ENCODE data around the gene MGP. TPM values are rescaled to one million over a fixed set of nuclear protein-coding genes. Genes with fewer than 3 reads are reported as not detected.

Gene MGP
- total and polyA plus RNA-seq, 8 donors, result 52.4 to 362 (median 133) TPM

DNA sequence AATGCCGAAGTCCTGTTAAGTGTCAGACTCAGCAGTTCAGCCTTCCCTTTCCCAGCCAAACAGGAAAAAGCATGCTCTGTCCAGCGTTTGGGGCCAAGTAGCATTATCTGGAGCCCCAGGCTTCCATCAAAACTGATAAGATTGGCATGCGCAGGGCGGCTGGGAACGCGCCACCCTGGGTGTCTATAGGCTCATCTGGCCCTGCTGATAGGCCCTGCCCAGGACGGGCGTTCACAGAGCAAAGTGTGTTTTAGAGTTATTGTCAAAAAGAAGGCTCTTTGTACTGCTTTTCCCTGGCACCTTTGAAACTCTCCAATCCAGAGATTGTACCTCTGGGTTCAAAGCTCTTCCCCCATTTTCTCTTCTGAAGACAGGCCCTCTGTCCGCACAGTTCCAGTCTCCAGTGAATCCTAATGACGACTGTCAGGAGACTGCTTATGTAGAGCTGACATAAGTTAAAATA lies 42.2 kb downstream of the MGP start, which contains the start of gene ART4:
ART4 (minus strand) TSS at position 102 of the 463 bp plus-strand sequence. CDS start 413 bp downstream, outside the sequence.
- Histone ChIP-seq H3K27me3 (no peaks in the 10 kb centered on the region), H3K4me3 (no peak within 1 kb of the TSS), H3K27ac (peak within 1 kb of the TSS in 4 of 5 donors; percentile 21 to 57 (median 45)), H3K9me3 (no peaks in the 10 kb centered on the region), H3K36me3 (no peaks in the 10 kb centered on the region), H3K4me1 (peaks cover 10 to 56% (median 40%) of the 10 kb centered on the region in 4 donors)
- 37 to 57% (median 47%) methylated on average over 10 of the region's 10 CpGs for WGBS, 5 donors
- intact Hi-C loops (cut with DNase I; ENCODE audit: low total_unique reads), result no loop called here
- peak in 1 of 2 donors; percentile 45 for DNase-seq
- TF ChIP-seq POLR2A (IDR thresholded peaks at IDR 0.05) (no peak), POLR2AphosphoS5 (IDR thresholded peaks at IDR 0.05) (no peak), EP300 (IDR thresholded peaks at IDR 0.05) (no peak)
- TF ChIP-seq, protein P1, sequence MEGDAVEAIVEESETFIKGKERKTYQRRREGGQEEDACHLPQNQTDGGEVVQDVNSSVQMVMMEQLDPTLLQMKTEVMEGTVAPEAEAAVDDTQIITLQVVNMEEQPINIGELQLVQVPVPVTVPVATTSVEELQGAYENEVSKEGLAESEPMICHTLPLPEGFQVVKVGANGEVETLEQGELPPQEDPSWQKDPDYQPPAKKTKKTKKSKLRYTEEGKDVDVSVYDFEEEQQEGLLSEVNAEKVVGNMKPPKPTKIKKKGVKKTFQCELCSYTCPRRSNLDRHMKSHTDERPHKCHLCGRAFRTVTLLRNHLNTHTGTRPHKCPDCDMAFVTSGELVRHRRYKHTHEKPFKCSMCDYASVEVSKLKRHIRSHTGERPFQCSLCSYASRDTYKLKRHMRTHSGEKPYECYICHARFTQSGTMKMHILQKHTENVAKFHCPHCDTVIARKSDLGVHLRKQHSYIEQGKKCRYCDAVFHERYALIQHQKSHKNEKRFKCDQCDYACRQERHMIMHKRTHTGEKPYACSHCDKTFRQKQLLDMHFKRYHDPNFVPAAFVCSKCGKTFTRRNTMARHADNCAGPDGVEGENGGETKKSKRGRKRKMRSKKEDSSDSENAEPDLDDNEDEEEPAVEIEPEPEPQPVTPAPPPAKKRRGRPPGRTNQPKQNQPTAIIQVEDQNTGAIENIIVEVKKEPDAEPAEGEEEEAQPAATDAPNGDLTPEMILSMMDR (IDR thresholded peaks at IDR 0.05), result no peak

DNA sequence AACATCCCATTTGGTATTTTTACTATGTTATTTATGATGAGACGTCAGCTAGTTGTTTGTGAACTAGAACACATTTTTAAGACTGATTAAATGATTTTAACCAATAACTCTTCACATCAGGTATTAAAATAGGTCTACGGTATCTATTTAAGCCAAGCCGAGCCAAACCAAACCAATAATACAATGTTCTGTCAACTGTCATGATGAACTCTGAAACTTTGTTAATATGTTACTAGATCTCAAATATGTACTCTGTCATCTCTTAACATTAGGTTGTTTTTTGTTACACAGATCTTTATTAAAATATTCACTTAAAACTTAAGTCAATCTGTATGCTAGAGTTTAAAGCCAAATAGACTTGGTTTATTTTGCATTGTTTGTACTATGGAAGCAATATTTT lies 43.3 kb downstream of the MGP start:
- peak overlapping the region in 4 of 5 donors; percentile 21 to 57 (median 45) for H3K27ac ChIP-seq
- 41 to 59% (median 54%) methylated on average over 3 of the region's 3 CpGs for WGBS, 5 donors
- no peaks in the 10 kb centered on the region for H3K9me3 ChIP-seq
- no peaks in the 10 kb centered on the region for H3K36me3 ChIP-seq
- no peaks in the 10 kb centered on the region for H3K27me3 ChIP-seq
- TF ChIP-seq POLR2AphosphoS5 (IDR thresholded peaks at IDR 0.05) (no peak), POLR2A (IDR thresholded peaks at IDR 0.05) (no peak), EP300 (IDR thresholded peaks at IDR 0.05) (no peak)
- TF ChIP-seq, protein P1 (IDR thresholded peaks at IDR 0.05), result no peak
- DNase-seq, result no peak
- H3K4me3 ChIP-seq, result no peak overlapping the region
- peaks cover 10 to 54% (median 39%) of the 10 kb centered on the region in 4 donors for H3K4me1 ChIP-seq
- intact Hi-C loops (cut with DNase I; ENCODE audit: low total_unique reads), result no loop called here

DNA sequence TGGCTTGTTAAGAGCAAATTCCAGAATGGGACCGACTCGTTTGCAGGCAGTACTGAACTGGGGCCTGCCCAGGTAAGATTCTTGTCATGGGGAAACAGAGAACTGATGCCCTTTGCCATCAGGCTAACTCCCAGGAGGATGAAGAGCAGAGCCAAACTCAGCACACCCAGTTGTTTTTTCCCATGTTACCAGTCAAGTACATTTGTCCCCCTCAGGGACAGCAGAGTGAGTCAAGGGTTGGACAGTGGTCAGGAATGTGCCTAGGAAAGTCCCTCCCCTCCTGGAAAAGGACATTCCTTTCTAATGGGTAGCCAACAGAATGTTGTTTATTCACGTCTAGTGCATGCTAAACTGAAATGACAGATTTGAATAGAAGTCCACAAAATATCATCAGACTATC lies 43.9 kb downstream of the MGP start:
- Histone ChIP-seq H3K4me3 (no peak overlapping the region), H3K27me3 (no peaks in the 10 kb centered on the region), H3K4me1 (peaks cover 10 to 48% (median 34%) of the 10 kb centered on the region in 4 donors), H3K9me3 (no peaks in the 10 kb centered on the region), H3K36me3 (no peaks in the 10 kb centered on the region), H3K27ac (peak overlapping the region in 4 of 5 donors; percentile 21 to 57 (median 42))
- peak in 1 of 2 donors; percentile 67 for DNase-seq
- intact Hi-C loops (cut with DNase I; ENCODE audit: low total_unique reads), result no loop called here
- TF ChIP-seq POLR2AphosphoS5 (IDR thresholded peaks at IDR 0.05) (peak; percentile 49 to 69 (median 57)), POLR2A (IDR thresholded peaks at IDR 0.05) (no peak)
- 34 to 50% (median 41%) methylated on average over 3 of the region's 3 CpGs for WGBS, 5 donors

GRCh38 chr12:14840616-14841015 lies 45.0 kb downstream of the MGP start:
- intact Hi-C loops (cut with DNase I; ENCODE audit: low total_unique reads), result no loop called here
- WGBS, 5 donors, result 61 to 75% (median 68%) methylated on average over 4 of the region's 4 CpGs
- peak in 1 of 2 donors; percentile 43 for DNase-seq
- Histone ChIP-seq H3K36me3 (no peaks in the 10 kb centered on the region), H3K27ac (no peak overlapping the region), H3K9me3 (no peaks in the 10 kb centered on the region), H3K27me3 (no peaks in the 10 kb centered on the region), H3K4me1 (peaks cover 2 to 37% (median 24%) of the 10 kb centered on the region in 4 donors), H3K4me3 (no peak overlapping the region)
- no peak for TF ChIP-seq POLR2AphosphoS5 (IDR thresholded peaks at IDR 0.05)
- no peak for TF ChIP-seq POLR2A (IDR thresholded peaks at IDR 0.05)
- TF ChIP-seq, protein P1 (IDR thresholded peaks at IDR 0.05), result no peak
- no peak for TF ChIP-seq EP300 (IDR thresholded peaks at IDR 0.05)

- intact Hi-C loops (cut with DNase I; ENCODE audit: low total_unique reads), result no loop called here
- 92 to 100% (median 95%) methylated on average over 1 of the region's 1 CpG for WGBS, 5 donors
- Histone ChIP-seq H3K9me3 (no peaks in the 10 kb centered on the region), H3K36me3 (no peaks in the 10 kb centered on the region), H3K27ac (no peak overlapping the region), H3K4me1 (peaks cover 0 to 30% (median 23%) of the 10 kb centered on the region in 4 donors), H3K27me3 (no peaks in the 10 kb centered on the region), H3K4me3 (no peak overlapping the region)
- DNase-seq, result no peak
- TF ChIP-seq POLR2A (IDR thresholded peaks at IDR 0.05) (no peak), EP300 (IDR thresholded peaks at IDR 0.05) (no peak), POLR2AphosphoS5 (IDR thresholded peaks at IDR 0.05) (no peak)
- TF ChIP-seq, protein P1 (IDR thresholded peaks at IDR 0.05), result no peak
Observed at GRCh38 chr12:14839262-14839661, 46.4 kb downstream of the MGP start.
